ENCODE results near the gene DPT.

- TF ChIP-seq, protein P1, sequence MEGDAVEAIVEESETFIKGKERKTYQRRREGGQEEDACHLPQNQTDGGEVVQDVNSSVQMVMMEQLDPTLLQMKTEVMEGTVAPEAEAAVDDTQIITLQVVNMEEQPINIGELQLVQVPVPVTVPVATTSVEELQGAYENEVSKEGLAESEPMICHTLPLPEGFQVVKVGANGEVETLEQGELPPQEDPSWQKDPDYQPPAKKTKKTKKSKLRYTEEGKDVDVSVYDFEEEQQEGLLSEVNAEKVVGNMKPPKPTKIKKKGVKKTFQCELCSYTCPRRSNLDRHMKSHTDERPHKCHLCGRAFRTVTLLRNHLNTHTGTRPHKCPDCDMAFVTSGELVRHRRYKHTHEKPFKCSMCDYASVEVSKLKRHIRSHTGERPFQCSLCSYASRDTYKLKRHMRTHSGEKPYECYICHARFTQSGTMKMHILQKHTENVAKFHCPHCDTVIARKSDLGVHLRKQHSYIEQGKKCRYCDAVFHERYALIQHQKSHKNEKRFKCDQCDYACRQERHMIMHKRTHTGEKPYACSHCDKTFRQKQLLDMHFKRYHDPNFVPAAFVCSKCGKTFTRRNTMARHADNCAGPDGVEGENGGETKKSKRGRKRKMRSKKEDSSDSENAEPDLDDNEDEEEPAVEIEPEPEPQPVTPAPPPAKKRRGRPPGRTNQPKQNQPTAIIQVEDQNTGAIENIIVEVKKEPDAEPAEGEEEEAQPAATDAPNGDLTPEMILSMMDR (conservative IDR thresholded peaks at IDR 0.05) = no peak
- TF ChIP-seq EZH2 (IDR thresholded peaks at IDR 0.05; ENCODE audit: low read depth) = no peak
Measured at GRCh38 chr1:168688644-168689326, 40.2 kb downstream of the DPT start.
